ENCODE measurements around the gene BRIX1.
"Not testable (repeated sequence)": the region's sequence is repeated elsewhere in the genome, so short reads cannot be mapped to it uniquely, and the experiment has no call there.

BRIX1 gene

DNA sequence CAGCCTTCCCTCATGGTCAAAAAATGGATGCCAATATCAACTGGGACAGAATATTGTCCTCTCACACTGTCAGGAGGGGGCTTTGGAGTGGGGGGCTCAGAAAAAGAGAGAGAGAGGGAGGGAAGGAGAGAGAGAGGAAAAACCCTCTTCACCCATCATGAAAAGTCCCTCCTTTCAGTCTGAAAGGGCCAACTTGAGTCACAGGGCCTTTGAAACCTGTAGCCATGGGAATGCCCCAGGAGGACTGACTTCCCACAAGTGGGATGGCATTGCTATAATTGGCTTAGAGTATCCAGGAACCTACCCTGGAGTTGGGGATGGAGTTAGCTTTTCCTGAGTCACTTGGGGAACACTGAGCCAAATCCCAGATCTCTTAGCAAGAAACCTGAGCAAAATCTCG, 55.0 kb downstream of the BRIX1 start:
- DNase-seq = no peak

DNA sequence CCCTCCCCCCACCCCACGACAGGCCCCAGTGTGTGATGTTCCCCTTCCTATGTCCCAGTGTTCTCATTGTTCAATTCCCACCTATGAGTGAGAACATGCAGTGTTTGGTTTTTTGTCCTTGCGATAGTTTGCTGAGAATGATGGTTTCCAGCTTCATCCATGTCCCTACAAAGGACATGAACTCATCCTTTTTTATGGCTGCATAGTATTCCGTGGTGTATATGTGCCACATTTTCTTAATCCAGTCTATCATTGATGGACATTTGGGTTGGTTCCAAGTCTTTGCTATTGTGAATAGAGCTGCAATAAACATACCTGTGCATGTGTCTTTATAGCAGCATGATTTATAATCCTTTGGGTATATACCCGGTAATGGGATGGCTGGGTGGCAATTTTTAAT, 56.1 kb downstream of the BRIX1 start:
- DNase-seq = not testable (repeated sequence)
